C4-2B (cell line): Measurements from ENCODE around the gene GRIK4.

Source experiments
- ZFX ChIP-seq: fragments of 450-650 bp; IDR thresholded peaks from 2 replicates; pipeline ENCODE4 v1.6.1; 2017
- TF ChIP-seq, protein P1 (sequence below): fragments of 450-650 bp; conservative IDR thresholded peaks from 2 replicates; pipeline ENCODE4 v1.5.1; 2017; ENCODE audit warnings: mild to moderate bottlenecking

DNA sequence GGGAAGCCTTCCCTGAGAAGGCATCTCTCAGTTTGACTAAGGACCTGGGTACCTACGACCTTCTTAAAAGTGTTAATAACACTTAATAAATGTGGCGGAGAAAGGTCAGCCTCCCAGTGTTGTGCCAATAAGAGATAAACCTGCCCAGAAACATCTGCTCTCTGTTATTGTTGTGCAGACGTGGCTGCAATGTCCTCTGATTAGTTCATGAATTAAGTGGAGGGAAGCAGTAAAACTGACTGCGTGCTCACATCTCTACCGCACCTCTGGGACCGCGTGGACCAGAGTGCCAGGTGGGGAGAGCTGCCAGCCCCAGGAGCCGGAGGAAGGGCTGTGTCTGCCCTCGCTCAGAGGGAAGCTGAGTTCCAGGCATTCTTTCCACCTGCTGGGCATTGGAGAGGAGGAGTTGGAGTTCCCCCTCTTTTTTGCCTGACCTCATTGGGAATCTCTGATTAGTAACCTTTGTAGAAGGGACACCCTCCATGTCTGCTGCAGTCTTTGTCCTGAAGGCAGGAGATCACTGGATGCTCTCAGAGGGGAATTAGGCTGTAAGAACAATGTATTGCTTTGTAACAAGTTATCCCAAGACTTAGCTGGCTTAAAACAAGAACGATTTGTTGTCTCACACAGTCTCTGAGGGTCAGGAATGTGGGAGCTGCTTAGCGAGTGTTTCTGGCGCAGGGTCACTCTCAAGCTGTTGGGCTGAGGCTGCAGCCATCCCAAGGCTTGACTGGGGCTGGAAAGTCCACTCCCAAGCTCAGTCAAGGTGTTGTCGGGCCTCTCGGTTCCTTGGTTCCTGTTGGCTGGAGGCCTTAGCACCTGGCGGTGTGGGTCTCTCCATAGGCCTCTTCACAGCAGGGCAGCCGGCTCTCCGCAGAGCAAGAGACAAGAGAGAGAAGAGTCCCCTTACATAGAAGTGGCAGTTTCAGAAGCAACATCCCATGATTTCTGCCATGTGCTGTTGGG lies 264.7 kb downstream of the GRIK4 start:
- TF ChIP-seq, protein P1, sequence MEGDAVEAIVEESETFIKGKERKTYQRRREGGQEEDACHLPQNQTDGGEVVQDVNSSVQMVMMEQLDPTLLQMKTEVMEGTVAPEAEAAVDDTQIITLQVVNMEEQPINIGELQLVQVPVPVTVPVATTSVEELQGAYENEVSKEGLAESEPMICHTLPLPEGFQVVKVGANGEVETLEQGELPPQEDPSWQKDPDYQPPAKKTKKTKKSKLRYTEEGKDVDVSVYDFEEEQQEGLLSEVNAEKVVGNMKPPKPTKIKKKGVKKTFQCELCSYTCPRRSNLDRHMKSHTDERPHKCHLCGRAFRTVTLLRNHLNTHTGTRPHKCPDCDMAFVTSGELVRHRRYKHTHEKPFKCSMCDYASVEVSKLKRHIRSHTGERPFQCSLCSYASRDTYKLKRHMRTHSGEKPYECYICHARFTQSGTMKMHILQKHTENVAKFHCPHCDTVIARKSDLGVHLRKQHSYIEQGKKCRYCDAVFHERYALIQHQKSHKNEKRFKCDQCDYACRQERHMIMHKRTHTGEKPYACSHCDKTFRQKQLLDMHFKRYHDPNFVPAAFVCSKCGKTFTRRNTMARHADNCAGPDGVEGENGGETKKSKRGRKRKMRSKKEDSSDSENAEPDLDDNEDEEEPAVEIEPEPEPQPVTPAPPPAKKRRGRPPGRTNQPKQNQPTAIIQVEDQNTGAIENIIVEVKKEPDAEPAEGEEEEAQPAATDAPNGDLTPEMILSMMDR = no peak
- no peak for TF ChIP-seq ZFX
